H1 (cell line): ENCODE results near the gene ANKS1B. TPM values are rescaled to one million over a fixed set of nuclear protein-coding genes. Genes with fewer than 3 reads are reported as not detected.

ENCODE experiments used
- CTCF ChIA-PET: fragments of 300-600 bp; sonication (Branson Sonifier 250); formaldehyde crosslinking; loops from one replicate; lab custom pipeline; 2021; ENCODE audit not compliant: partially characterized antibody; lab: Charles Lee
- POLR2A ChIA-PET: fragments of 300-600 bp; sonication (Branson Sonifier 250); formaldehyde crosslinking; loops from one replicate; lab custom pipeline; 2021; ENCODE audit warnings: inconsistent platforms; ENCODE audit not compliant: partially characterized antibody; lab: Charles Lee
- DNase-seq, 2 experiments: peaks; one replicate each; pipeline versions ENCODE4 v3.0.0 to v3.0.0-alpha.2; 2010 to 2022; ENCODE audit warnings: low spot score in 2 of 2, low read depth in 1 of 2, mixed read lengths in 1 of 2
- FAIRE-seq: peaks from 2 replicates; lab custom pipeline; 2011; peaks lifted over from hg19 to GRCh38; lab: Jason Lieb, UNC
- H2AFZ ChIP-seq: 2 replicates; pipeline ENCODE4 v1.8.1; 2012; ENCODE audit warnings: low read length, inconsistent platforms
- H2AK5ac ChIP-seq: 2 replicates; pipeline ENCODE4 v1.6.1; 2013; ENCODE audit warnings: low read depth, low read length
- H2BK120ac ChIP-seq: replicated peaks from 2 replicates; pipeline ENCODE3; 2013; ENCODE audit warnings: low read depth, low read length, inconsistent platforms
- H2BK12ac ChIP-seq: 2 replicates; pipeline ENCODE4 v1.6.1; 2013; ENCODE audit warnings: low read depth, low read length
- H2BK15ac ChIP-seq: 2 replicates; pipeline ENCODE4 v1.6.1; 2013; ENCODE audit warnings: low read length
- H2BK20ac ChIP-seq: 2 replicates; pipeline ENCODE4 v1.6.1; 2013; ENCODE audit warnings: low read length
- H2BK5ac ChIP-seq: 2 replicates; pipeline ENCODE4 v1.6.1; 2013; ENCODE audit warnings: low read depth, low read length
- H3K14ac ChIP-seq: 2 replicates; pipeline ENCODE4 v1.6.1; 2013; ENCODE audit warnings: inconsistent platforms; ENCODE audit not compliant: insufficient read length
- H3K18ac ChIP-seq: 2 replicates; pipeline ENCODE4 v1.6.1; 2013; ENCODE audit warnings: low read length; ENCODE audit errors: extremely low read depth
- H3K23ac ChIP-seq: 2 replicates; pipeline ENCODE4 v1.6.1; 2013; ENCODE audit warnings: inconsistent platforms; ENCODE audit not compliant: insufficient read length
- H3K23me2 ChIP-seq: 2 replicates; pipeline ENCODE4 v1.6.1; 2013; ENCODE audit warnings: low read depth, low read length
- H3K27ac ChIP-seq: 2 replicates; pipeline ENCODE4 v1.6.1; 2011; ENCODE audit warnings: low read depth, low read length, inconsistent platforms
- H3K27me3 ChIP-seq, 4 experiments: replicated peaks in 1 of 4; 1 replicate in 1 of 4; 2 replicates in 3 of 4; pipeline versions ENCODE4 v1.6.1 to v1.8.1; 2011 to 2013; ENCODE audit warnings: low read length in 3 of 4, mild to moderate bottlenecking in 3 of 4, inconsistent platforms in 2 of 4, mixed read lengths in 2 of 4, moderate library complexity in 1 of 4; ENCODE audit not compliant: control insufficient read depth in 3 of 4, insufficient read depth in 3 of 4; ENCODE audit errors: extremely low read depth in 1 of 4
- H3K36me3 ChIP-seq, 4 experiments: 2 replicates each; pipeline versions ENCODE4 v1.6.1 to v1.8.1; 2011 to 2013; ENCODE audit warnings: mild to moderate bottlenecking in 4 of 4, low read length in 3 of 4, moderate library complexity in 2 of 4, control low read depth in 1 of 4, inconsistent platforms in 1 of 4; ENCODE audit not compliant: insufficient read depth in 4 of 4, control insufficient read depth in 2 of 4
- H3K4ac ChIP-seq: replicated peaks from 2 replicates; pipeline ENCODE3; 2013; ENCODE audit warnings: low read length, low read depth, mixed read lengths, inconsistent platforms; ENCODE audit not compliant: insufficient read length
- H3K4me1 ChIP-seq, 4 experiments: replicated peaks in 1 of 4; 1 replicate in 1 of 4; 2 replicates in 3 of 4; pipeline versions ENCODE4 v1.6.1 to v1.8.1; 2011 to 2013; ENCODE audit warnings: low read length in 3 of 4, inconsistent platforms in 2 of 4, mixed read lengths in 1 of 4; ENCODE audit not compliant: insufficient read depth in 4 of 4, control insufficient read depth in 3 of 4
- H3K4me2 ChIP-seq, 2 experiments: 2 replicates each; pipeline versions ENCODE4 v1.6.1 to v1.8.1; 2011 to 2013; ENCODE audit warnings: low read depth in 2 of 2, low read length in 2 of 2, control low read depth in 1 of 2, inconsistent platforms in 1 of 2, mild to moderate bottlenecking in 1 of 2; ENCODE audit not compliant: insufficient read depth in 1 of 2
- H3K4me3 ChIP-seq, 4 experiments: fragments of 200-600, 300-600 bp in 1 of 4; sonication (generic), shearing (Covaris generic), sonication (Bioruptor Twin) in 1 of 4; 2 replicates each; pipeline versions ENCODE4 v1.5.1 to v1.8.1; 2011 to 2016; ENCODE audit warnings: low read length in 4 of 4, low read depth in 3 of 4, control low read depth in 2 of 4, inconsistent platforms in 2 of 4, mild to moderate bottlenecking in 2 of 4, mixed read lengths in 1 of 4, moderate library complexity in 1 of 4; ENCODE audit not compliant: insufficient read depth in 2 of 4; ENCODE audit errors: extremely low read depth in 1 of 4
- H3K56ac ChIP-seq: replicated peaks from 2 replicates; pipeline ENCODE3; 2013; ENCODE audit warnings: low read depth, mild to moderate bottlenecking, mixed read lengths, low read length, inconsistent platforms; ENCODE audit not compliant: insufficient read length
- H3K79me1 ChIP-seq: 2 replicates; pipeline ENCODE4 v1.6.1; 2013; ENCODE audit warnings: low read depth, low read length, control low read depth
- H3K79me2 ChIP-seq, 2 experiments: 2 replicates each; pipeline versions ENCODE4 v1.6.1 to v1.8.1; 2012 to 2013; ENCODE audit warnings: low read length in 2 of 2, mild to moderate bottlenecking in 2 of 2, inconsistent platforms in 1 of 2; ENCODE audit not compliant: insufficient read depth in 2 of 2, control insufficient read depth in 1 of 2
- H3K9ac ChIP-seq, 4 experiments: replicated peaks in 1 of 4; 1 replicate in 1 of 4; 2 replicates in 3 of 4; pipeline versions ENCODE4 v1.6.1 to v1.8.1; 2011 to 2013; ENCODE audit warnings: low read depth in 3 of 4, low read length in 3 of 4, control low read depth in 2 of 4, mild to moderate bottlenecking in 2 of 4, moderate library complexity in 2 of 4, inconsistent platforms in 1 of 4; ENCODE audit errors: extremely low read depth in 1 of 4
- H3K9me3 ChIP-seq, 2 experiments: 2 replicates each; pipeline versions ENCODE4 v1.6.1 to v1.8.1; 2012 to 2013; ENCODE audit warnings: mild to moderate bottlenecking in 2 of 2, moderate library complexity in 2 of 2, control low read depth in 1 of 2, inconsistent platforms in 1 of 2, low read depth in 1 of 2, low read length in 1 of 2, mixed read lengths in 1 of 2; ENCODE audit not compliant: insufficient read depth in 2 of 2
- H4K20me1 ChIP-seq, 2 experiments: replicated peaks in 1 of 2; 2 replicates each; pipeline versions ENCODE3 to v1.8.1; 2011 to 2013; ENCODE audit warnings: inconsistent platforms in 2 of 2, low read length in 2 of 2, mild to moderate bottlenecking in 1 of 2; ENCODE audit not compliant: insufficient read depth in 2 of 2, control insufficient read depth in 1 of 2
- H4K5ac ChIP-seq: 2 replicates; pipeline ENCODE4 v1.6.1; 2013; ENCODE audit warnings: low read length, low read depth, mixed read lengths, inconsistent platforms; ENCODE audit not compliant: insufficient read length
- H4K8ac ChIP-seq: 2 replicates; pipeline ENCODE4 v1.8.0; 2013; ENCODE audit warnings: mild to moderate bottlenecking, moderate library complexity, low read length, inconsistent platforms; ENCODE audit not compliant: insufficient read depth; ENCODE audit errors: extremely low read depth
- H4K91ac ChIP-seq: replicated peaks from 2 replicates; pipeline ENCODE3; 2013; ENCODE audit warnings: low read length, mixed read lengths, inconsistent platforms; ENCODE audit not compliant: insufficient read length
- JUND ChIP-seq: IDR thresholded peaks from 2 replicates; pipeline ENCODE4 v1.6.1; 2011; ENCODE audit warnings: mild to moderate bottlenecking, improper control_type of control experiment, low read length
- ZNF274 ChIP-seq: IDR thresholded peaks from 2 replicates; pipeline ENCODE4 v1.7.0; 2012; ENCODE audit warnings: low read length, borderline replicate concordance; ENCODE audit errors: extremely low read depth
- WGBS, 2 experiments: shearing (Covaris generic) in 1 of 2; methylation state at CpG; one replicate each; pipeline versions ENCODE4 v1.1.6 to v1.1.7; 2013 to 2015; ENCODE audit warnings: low lambda C conversion rate in 2 of 2, mixed read lengths in 2 of 2, inconsistent platforms in 1 of 2, low coverage in 1 of 2, missing lambda C conversion rate in 1 of 2; ENCODE audit not compliant: insufficient replicate concordance in 2 of 2, insufficient coverage in 1 of 2, insufficient read length in 1 of 2; ENCODE audit errors: extremely low coverage in 1 of 2, missing lambda C conversion rate in 1 of 2; 5-methylcytosine and 5-hydroxymethylcytosine counted together
- polyA plus RNA-seq, 7 experiments: library from polyadenylated mRNA; depleted of rRNA in 3 of 7; stranded (reverse) in 5 of 7; unstranded in 2 of 7; fragments of >200 nt in 5 of 7; fragments of 200-250 nt in 2 of 7; gene quantifications; 1 replicate in 5 of 7; 2 replicates in 1 of 7; 4 replicates in 1 of 7; pipeline versions ENCODE4 v1.2.1 to v1.2.3, GENCODE V29; 2011 to 2013; ENCODE audit warnings: missing spikeins in 2 of 7, mixed read lengths in 2 of 7
- total RNA-seq: library from RNA; stranded (reverse); fragmentation: NEBNext Ultra II Directional; extraction: Animal tissue kit (Norgen Biotek cat#: 25700); gene quantifications from 2 replicates; pipeline ENCODE4 v1.2.1, GENCODE V29; 2021

The ANKS1B gene
- total and polyA plus RNA-seq, 2 of the 8 experiments (the other 6 are each of a cell fraction or from before 2014, with no cell fraction given), result 2.7 to 6.1 TPM

DNA sequence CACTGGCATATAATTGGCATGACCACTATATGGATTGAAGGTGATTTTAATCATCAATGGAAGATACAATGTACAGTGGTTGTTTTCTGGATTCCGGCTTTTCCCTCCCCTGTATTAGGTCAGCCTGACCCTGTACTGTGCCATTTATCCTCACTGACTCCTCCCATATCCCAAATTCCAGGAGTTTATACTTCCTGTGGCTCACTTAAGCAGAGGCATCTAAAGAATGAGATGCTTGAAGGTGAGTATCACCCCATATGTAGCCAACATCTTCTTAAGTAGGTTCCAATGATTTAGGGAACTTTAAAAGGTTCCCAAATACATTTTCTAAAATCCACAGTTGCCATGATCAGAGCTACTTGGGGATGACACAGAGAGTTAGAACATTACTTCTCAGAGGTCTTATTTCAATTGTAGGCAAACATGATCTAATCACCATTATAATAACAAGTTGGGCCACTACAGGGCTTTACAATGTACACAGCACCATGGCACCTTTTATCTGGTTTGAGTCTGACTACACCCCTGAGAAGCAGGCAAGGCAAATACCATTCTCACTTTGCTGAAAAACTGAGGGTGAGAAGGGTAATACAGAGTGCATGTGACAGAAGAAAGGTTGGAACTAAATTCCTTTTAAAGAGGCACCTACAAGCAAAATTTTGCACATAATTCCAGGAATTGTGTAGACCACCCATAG lies 549.5 kb downstream of the ANKS1B start:
- WGBS, 2 experiments, result 100% methylated on average over 1 of the region's 1 CpG; no CpG with 5 or more reads in 1 of the 2 experiments
- H3K36me3 ChIP-seq, result no peaks in the 10 kb centered on the region
- no peak overlapping the region for H3K14ac ChIP-seq
- no peaks in the 10 kb centered on the region for H3K79me2 ChIP-seq
- no peak overlapping the region for H4K91ac ChIP-seq
- H3K4me1 ChIP-seq, result peaks cover 0 to 2% (median 0%) of the 10 kb centered on the region in 4 experiments; a peak in 1 of 7 replicates
- no peaks in the 10 kb centered on the region for H3K9me3 ChIP-seq
- no peak overlapping the region for H2BK12ac ChIP-seq
- H3K4me3 ChIP-seq, result no peak overlapping the region
- no peaks in the 10 kb centered on the region for H3K79me1 ChIP-seq
- no peak overlapping the region for H4K5ac ChIP-seq
- no peak overlapping the region for H3K9ac ChIP-seq
- H2BK120ac ChIP-seq, result no peak overlapping the region
- no peak overlapping the region for H3K27ac ChIP-seq
- TF ChIP-seq ZNF274 (no peak), JUND (no peak)
- CTCF ChIA-PET, result interaction anchor here (0.8 kb wide), 1 partner anchor 44 kb away, joined by 3 read pairs; no protein-coding TSS in a partner anchor
- no peak overlapping the region for H2BK5ac ChIP-seq
- no peak overlapping the region for H2AK5ac ChIP-seq
- no peak for DNase-seq
- no peak overlapping the region for H2AFZ ChIP-seq
- FAIRE-seq, result no peak
- no peak overlapping the region for H2BK15ac ChIP-seq
- POLR2A ChIA-PET, result no interaction called here
- no peak overlapping the region for H3K4me2 ChIP-seq
- no peak overlapping the region for H4K8ac ChIP-seq
- no peaks in the 10 kb centered on the region for H3K23me2 ChIP-seq
- no peaks in the 10 kb centered on the region for H4K20me1 ChIP-seq
- no peak overlapping the region for H3K23ac ChIP-seq
- H3K27me3 ChIP-seq, result no peaks in the 10 kb centered on the region
- no peak overlapping the region for H3K4ac ChIP-seq
- H3K18ac ChIP-seq, result no peak overlapping the region
- no peak overlapping the region for H3K56ac ChIP-seq
- no peak overlapping the region for H2BK20ac ChIP-seq
